HUES6 (cell line): ENCODE data around the gene BCKDHB.
"Not testable (repeated sequence)": the region's sequence is repeated elsewhere in the genome, so short reads cannot be mapped to it uniquely, and the experiment has no call there.

ENCODE experiments used
- H3K27ac ChIP-seq: 2 replicates; pipeline ENCODE4 v1.7.0; 2013; ENCODE audit warnings: low read depth, mild to moderate bottlenecking, low read length, inconsistent platforms
- H3K27me3 ChIP-seq: 2 replicates; pipeline ENCODE4 v1.6.1; 2013; ENCODE audit warnings: low read length; ENCODE audit not compliant: control insufficient read depth, insufficient read depth
- H3K36me3 ChIP-seq: 2 replicates; pipeline ENCODE4 v1.6.1; 2013; ENCODE audit warnings: low read length; ENCODE audit not compliant: control insufficient read depth, insufficient read depth
- H3K4me1 ChIP-seq: 2 replicates; pipeline ENCODE4 v1.6.1; 2013; ENCODE audit warnings: low read length; ENCODE audit not compliant: control insufficient read depth, insufficient read depth
- H3K4me3 ChIP-seq: 2 replicates; pipeline ENCODE4 v1.5.1; 2013; ENCODE audit warnings: low read depth, low read length
- H3K9ac ChIP-seq: one replicate; pipeline ENCODE4 v1.6.1; 2013; ENCODE audit warnings: mild to moderate bottlenecking, low read length
- H3K9me3 ChIP-seq: 2 replicates; pipeline ENCODE4 v1.6.1; 2013; ENCODE audit warnings: low read depth, low read length; ENCODE audit not compliant: control insufficient read depth, insufficient read depth

Gene BCKDHB

GRCh38 chr6:80226699-80227098 lies 120.2 kb downstream of the BCKDHB start:
- Histone ChIP-seq H3K27ac (no peak overlapping the region), H3K9ac (no peak overlapping the region), H3K9me3 (no peaks in the 10 kb centered on the region), H3K27me3 (no peaks in the 10 kb centered on the region), H3K4me3 (no peak overlapping the region), H3K4me1 (peaks cover 6% of the 10 kb centered on the region; the same call in 1 of the 2 replicates), H3K36me3 (no peaks in the 10 kb centered on the region)

DNA sequence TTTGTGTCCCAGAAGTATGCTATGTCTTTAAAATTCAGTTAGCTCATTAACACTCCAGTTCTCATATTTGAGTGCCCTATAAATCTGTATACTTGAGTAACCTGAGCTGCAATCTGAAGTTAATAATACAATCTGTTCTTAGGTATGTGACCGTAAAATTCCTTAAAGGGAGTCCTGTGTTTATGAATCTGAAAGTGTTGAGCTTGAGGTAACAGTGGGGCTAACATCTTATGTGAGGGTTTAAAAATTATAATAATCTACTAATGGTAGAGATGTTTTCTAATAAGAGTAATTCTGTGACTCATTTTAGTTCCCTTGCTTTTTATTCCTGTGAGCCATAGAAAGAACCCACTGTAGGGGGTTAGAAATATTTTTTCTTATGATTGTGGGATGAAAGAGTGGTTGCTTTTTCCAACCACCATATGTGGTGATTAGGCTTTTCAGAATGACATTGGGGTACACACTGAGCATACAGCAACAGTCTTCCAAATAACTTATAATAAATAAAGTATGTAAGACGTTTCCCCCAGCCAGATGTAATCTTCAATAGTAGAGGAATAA lies 121.2 kb downstream of the BCKDHB start:
- Histone ChIP-seq H3K9me3 (no peaks in the 10 kb centered on the region), H3K27me3 (no peaks in the 10 kb centered on the region), H3K4me1 (peaks cover 6% of the 10 kb centered on the region; the same call in 1 of the 2 replicates), H3K4me3 (no peak overlapping the region), H3K27ac (no peak overlapping the region), H3K9ac (no peak overlapping the region), H3K36me3 (no peaks in the 10 kb centered on the region)

DNA sequence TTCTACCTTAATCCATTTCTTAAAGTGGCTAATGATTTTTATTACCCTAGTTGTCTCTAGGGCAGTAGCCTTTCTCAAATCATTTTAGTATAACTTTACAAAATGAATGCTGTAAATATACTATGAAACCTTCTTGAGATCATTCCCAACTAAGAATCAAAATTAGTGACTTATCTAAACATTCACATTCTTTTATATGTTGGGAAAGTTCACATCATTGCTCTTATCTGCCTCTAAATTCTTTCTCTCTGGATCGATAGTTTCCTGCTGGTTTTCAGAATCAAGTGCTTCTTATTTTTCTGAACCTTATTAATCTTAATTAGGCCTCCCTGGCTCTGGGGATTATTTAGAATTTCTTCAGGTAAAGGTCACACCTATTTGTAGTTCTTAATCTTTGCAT lies 126.8 kb downstream of the BCKDHB start:
- Histone ChIP-seq H3K36me3 (no peaks in the 10 kb centered on the region), H3K4me1 (no peaks in the 10 kb centered on the region), H3K9ac (no peak overlapping the region), H3K9me3 (no peaks in the 10 kb centered on the region), H3K27me3 (no peaks in the 10 kb centered on the region), H3K4me3 (no peak overlapping the region), H3K27ac (no peak overlapping the region)

DNA sequence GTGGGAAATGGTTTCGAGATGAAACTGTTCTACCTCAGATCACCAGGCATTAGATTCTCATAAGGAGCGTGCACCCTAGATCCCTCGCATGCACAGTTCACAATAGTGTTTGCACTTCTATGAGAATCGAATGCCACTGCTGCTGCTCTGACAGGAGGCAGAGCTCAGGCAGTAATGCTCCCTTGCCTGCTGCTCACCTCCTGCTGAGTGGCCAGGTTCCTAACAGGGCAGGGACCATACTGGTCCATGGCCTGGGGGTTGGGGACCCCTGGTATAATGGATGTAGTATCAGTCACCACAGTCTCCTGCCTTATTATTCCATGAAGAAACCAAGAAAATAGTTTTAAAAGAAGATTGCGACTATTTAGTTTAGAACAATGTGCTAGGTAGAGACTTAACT lies 127.5 kb downstream of the BCKDHB start:
- no peaks in the 10 kb centered on the region for H3K4me1 ChIP-seq
- H3K27ac ChIP-seq: no peak overlapping the region
- no peaks in the 10 kb centered on the region for H3K9me3 ChIP-seq
- no peak overlapping the region for H3K9ac ChIP-seq
- H3K4me3 ChIP-seq: no peak overlapping the region
- H3K27me3 ChIP-seq: no peaks in the 10 kb centered on the region
- no peaks in the 10 kb centered on the region for H3K36me3 ChIP-seq

DNA sequence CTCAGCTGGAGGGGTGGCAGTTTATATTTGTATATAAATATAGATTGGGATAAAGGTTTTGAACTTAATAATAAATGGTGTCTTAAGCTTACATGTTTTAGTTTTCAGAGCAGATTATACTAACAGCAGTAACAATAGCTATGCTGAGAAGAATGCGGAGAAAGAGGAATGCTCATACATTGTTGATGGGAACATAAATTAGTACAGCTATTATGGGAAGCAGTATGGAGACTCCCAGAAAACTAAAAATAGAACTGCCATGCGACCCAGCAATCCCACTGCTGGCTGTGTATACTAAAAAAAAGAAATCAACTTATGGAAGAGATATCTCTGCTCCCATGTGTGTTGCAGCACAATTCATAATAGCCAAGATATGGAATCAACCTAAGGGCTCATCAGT lies 127.9 kb downstream of the BCKDHB start:
- Histone ChIP-seq H3K4me1 (no peaks in the 10 kb centered on the region), H3K36me3 (no peaks in the 10 kb centered on the region), H3K27ac (no peak overlapping the region), H3K4me3 (no peak overlapping the region), H3K27me3 (no peaks in the 10 kb centered on the region), H3K9ac (no peak overlapping the region), H3K9me3 (no peaks in the 10 kb centered on the region)

DNA sequence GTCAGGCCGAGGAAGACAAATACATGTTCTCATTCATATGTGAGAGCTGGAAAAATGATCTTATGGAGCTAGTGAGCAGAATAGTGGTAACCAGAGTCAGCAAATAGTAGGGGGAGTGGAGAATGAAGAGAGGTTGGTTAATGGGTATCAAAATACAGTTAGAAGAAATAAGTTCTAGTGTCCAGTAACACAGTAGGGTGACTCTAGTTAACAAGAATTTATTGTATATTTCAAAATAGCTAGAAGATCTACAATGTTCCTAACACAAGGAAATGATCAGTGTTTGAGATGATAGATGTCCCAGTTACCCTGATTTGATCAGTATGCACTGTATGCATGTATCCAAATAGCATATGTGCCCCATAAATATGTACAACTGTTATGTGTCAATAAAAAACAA lies 128.4 kb downstream of the BCKDHB start:
- Histone ChIP-seq H3K9ac (no peak overlapping the region), H3K36me3 (no peaks in the 10 kb centered on the region), H3K4me1 (no peaks in the 10 kb centered on the region), H3K27me3 (no peaks in the 10 kb centered on the region), H3K4me3 (no peak overlapping the region), H3K9me3 (no peaks in the 10 kb centered on the region), H3K27ac (no peak overlapping the region)

- Histone ChIP-seq H3K4me1 (no peaks in the 10 kb centered on the region), H3K36me3 (no peaks in the 10 kb centered on the region), H3K9me3 (no peaks in the 10 kb centered on the region), H3K27ac (no peak overlapping the region), H3K27me3 (no peaks in the 10 kb centered on the region), H3K4me3 (no peak overlapping the region), H3K9ac (no peak overlapping the region)
Observed at GRCh38 chr6:80235647-80236046, 129.2 kb downstream of the BCKDHB start.

- H3K4me1 ChIP-seq, H3K9ac ChIP-seq, H3K36me3 ChIP-seq, H3K27me3 ChIP-seq, H3K4me3 ChIP-seq, H3K9me3 ChIP-seq, H3K27ac ChIP-seq: not testable (repeated sequence)
Observed at GRCh38 chr6:80238754-80239153, 132.3 kb downstream of the BCKDHB start.

DNA sequence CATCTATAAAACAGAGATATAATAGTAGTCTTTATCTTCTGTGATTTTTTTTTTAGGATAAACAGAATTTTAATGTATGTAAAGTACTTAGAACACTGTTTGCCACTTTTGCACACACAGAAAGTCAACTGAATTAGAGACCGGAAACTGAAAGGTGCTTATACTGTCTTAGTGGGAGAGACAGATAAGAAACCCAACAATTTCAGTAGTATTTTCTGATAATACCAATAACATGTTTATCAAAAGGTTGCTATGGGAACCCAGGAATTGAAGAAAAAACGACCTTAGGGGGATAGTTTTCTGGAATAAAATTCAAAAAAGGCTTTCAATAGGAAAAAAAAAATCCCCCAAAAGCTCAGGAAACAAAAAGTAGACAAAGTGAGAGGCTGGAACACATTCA lies 138.6 kb downstream of the BCKDHB start:
- H3K4me1 ChIP-seq: no peaks in the 10 kb centered on the region

GRCh38 chr6:80249897-80250296 lies 143.4 kb downstream of the BCKDHB start:
- no peak overlapping the region for H3K9ac ChIP-seq
- no peaks in the 10 kb centered on the region for H3K36me3 ChIP-seq
- no peaks in the 10 kb centered on the region for H3K27me3 ChIP-seq
- no peaks in the 10 kb centered on the region for H3K9me3 ChIP-seq
- no peaks in the 10 kb centered on the region for H3K4me1 ChIP-seq
- H3K4me3 ChIP-seq: no peak overlapping the region
- H3K27ac ChIP-seq: no peak overlapping the region

More for the DNA sequence above, 138.6 kb downstream of the BCKDHB start:
- Histone ChIP-seq H3K9me3 (no peaks in the 10 kb centered on the region), H3K27ac (no peak overlapping the region), H3K4me3 (no peak overlapping the region), H3K9ac (no peak overlapping the region), H3K36me3 (no peaks in the 10 kb centered on the region), H3K27me3 (no peaks in the 10 kb centered on the region)

- Histone ChIP-seq H3K27ac (no peak overlapping the region), H3K4me3 (no peak overlapping the region)
Observed at GRCh38 chr6:80250391-80250997, 144.0 kb downstream of the BCKDHB start.

More at GRCh38 chr6:80250391-80250997, 144.0 kb downstream of the BCKDHB start:
- Histone ChIP-seq H3K36me3 (no peaks in the 10 kb centered on the region), H3K4me1 (no peaks in the 10 kb centered on the region), H3K9ac (no peak overlapping the region), H3K27me3 (no peaks in the 10 kb centered on the region), H3K9me3 (no peaks in the 10 kb centered on the region)
